ENCODE results near the gene OR4D2.
A peak's percentile ranks its signal among the peaks of the same experiment; 100 is the strongest.

OR4D2 gene

DNA sequence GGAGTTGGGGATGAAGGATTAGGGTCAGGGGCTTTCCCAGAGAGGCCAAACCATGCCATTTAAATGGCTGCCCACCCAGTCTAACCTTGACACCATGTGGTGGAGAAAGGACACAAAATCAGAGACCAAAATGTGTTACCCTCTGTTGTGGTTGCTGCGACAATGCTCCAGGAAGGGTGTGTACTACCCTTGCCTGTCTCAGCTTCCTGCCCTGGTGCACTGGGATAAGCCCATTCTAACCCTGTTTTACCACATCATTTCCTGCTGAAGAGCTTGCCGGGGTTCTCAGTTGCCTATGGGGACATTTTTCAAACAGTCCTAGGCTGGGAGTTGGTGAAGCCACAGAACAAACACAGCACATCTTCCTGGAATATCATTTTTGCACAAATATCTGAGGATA, 13.7 kb upstream of the OR4D2 start:
- no peak for DNase-seq (ENCODE audit: low read depth in 2 of 2)
- TF ChIP-seq, protein P1, sequence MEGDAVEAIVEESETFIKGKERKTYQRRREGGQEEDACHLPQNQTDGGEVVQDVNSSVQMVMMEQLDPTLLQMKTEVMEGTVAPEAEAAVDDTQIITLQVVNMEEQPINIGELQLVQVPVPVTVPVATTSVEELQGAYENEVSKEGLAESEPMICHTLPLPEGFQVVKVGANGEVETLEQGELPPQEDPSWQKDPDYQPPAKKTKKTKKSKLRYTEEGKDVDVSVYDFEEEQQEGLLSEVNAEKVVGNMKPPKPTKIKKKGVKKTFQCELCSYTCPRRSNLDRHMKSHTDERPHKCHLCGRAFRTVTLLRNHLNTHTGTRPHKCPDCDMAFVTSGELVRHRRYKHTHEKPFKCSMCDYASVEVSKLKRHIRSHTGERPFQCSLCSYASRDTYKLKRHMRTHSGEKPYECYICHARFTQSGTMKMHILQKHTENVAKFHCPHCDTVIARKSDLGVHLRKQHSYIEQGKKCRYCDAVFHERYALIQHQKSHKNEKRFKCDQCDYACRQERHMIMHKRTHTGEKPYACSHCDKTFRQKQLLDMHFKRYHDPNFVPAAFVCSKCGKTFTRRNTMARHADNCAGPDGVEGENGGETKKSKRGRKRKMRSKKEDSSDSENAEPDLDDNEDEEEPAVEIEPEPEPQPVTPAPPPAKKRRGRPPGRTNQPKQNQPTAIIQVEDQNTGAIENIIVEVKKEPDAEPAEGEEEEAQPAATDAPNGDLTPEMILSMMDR (IDR thresholded peaks at IDR 0.05; ENCODE audit: low read depth, low read length): no peak
- H3K4me3 ChIP-seq (replicated peaks in 1 of 2; ENCODE audit: low read depth in 2 of 2, low read length in 2 of 2): no peak overlapping the region

DNA sequence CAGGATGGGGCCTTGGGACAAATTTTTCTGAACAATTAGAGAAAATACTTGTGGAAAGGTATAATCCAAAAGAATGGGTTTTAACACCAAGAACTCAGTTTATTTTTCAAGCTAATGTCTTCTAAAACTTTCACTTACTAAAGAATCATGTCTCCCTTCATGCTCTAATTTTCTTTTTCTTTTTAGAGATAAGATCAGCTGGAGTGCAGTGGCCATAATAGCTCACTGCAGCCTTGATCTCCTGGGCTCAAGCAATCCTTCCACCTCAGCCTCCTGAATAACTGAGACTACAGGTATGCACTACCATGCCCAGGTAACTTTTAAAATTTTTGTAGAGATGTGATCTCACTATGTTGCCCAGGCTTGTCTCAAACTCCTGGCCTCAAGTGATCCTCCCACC, 13.1 kb upstream of the OR4D2 start:
- TF ChIP-seq, protein P1 (IDR thresholded peaks at IDR 0.05; ENCODE audit: low read depth, low read length): no peak
- no peak for DNase-seq (ENCODE audit: low read depth in 2 of 2)
- no peak overlapping the region for H3K4me3 ChIP-seq (replicated peaks in 1 of 2; ENCODE audit: low read depth in 2 of 2, low read length in 2 of 2)

DNA sequence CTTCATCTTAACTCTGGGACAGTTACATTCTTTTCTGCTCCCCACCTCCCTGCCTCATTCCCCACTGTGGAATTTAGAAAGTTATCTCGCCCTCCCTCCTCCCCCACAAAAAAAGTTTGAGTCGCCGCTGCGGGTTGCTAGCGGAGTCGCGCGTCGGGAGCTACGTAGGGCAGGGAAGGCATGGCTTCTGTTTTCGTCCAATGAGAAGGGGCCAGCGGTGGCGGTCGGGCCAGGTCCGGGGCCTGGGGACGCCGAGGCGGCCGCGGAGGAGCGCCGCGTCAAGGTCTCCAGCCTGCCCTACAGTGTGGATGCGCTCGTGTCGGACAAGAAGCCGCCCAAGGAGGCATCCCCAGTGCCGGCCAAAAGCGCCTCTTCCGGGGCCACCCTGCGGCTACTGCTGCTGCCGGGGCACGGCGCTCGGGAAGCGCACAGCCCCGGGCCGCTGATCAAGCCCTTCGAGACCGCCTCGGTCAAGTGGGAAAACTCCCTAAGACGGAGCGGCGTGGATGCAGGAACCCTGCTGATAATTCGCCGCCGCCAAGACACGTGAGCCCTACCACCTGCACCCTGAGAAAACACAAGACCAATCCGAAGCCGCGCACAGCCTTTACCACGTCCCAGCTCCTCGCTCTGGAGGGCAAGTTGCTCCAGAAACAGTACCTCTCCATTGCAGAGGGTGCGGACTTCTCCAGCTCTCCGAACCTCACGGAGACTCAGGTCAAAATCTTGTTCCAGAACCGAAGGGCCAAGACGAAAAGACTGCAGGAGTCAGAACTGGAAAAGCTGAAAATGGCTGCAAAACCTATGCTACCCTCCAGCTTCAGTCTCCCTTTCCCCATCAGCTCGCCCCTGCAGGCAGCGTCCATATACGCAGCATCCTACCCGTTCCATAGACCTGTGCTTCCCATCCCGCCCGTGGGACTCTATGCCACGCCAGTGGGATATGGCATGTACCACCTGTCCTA, 9.7 kb upstream of the OR4D2 start:
- TF ChIP-seq, protein P1 (IDR thresholded peaks at IDR 0.05; ENCODE audit: low read depth, low read length): no peak
- peak overlapping the region in 1 of 2 donors; percentile 10 for H3K4me3 ChIP-seq (replicated peaks in 1 of 2; ENCODE audit: low read depth in 2 of 2, low read length in 2 of 2)

DNA sequence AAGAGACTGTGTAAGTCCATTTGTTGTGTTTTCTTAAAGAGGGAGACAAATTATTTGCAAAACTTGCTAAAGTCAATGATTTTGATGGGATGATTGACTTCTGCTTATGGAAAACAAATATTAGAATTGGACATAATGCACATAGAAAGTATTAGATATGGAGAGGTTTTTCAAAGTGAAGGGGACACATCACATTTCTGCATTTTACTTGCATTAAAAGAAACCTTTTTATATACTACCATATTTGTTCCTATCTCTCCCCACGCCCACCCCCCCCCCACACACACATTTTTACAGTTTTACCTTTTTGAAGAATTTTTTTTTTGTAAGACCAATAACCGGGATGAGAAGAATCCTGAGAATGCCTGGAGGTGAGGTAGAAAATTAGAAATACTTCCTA, 8.6 kb upstream of the OR4D2 start:
- no peak for DNase-seq (ENCODE audit: low read depth in 2 of 2)
- TF ChIP-seq, protein P1 (IDR thresholded peaks at IDR 0.05; ENCODE audit: low read depth, low read length): no peak
- H3K4me3 ChIP-seq (replicated peaks in 1 of 2; ENCODE audit: low read depth in 2 of 2, low read length in 2 of 2): no peak overlapping the region

More for the DNA sequence above, 9.7 kb upstream of the OR4D2 start:
- DNase-seq (ENCODE audit: low read depth in 2 of 2): peak; percentile 2 to 3

DNA sequence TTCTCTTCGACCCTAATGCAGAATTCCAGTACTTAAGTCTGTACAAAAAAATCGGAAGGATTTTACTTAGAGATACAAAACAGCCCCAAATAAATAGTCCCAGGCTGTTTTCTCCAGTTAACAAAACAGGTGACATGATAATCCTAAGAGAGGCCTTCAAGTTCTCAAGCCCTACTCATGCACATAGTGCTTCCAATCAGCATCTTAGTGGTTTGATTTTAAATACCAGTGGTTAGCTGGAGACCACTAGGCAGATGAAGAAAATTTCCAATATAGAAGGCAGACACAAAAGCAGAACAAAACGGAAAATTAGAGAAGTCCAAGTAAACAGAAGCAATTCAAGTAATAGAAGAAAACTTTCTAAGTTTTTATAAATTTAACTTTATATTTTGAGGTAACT, 5.2 kb upstream of the OR4D2 start:
- TF ChIP-seq, protein P1 (IDR thresholded peaks at IDR 0.05; ENCODE audit: low read depth, low read length): no peak
- H3K4me3 ChIP-seq (replicated peaks in 1 of 2; ENCODE audit: low read depth in 2 of 2, low read length in 2 of 2): no peak overlapping the region
- no peak for DNase-seq (ENCODE audit: low read depth in 2 of 2)

DNA sequence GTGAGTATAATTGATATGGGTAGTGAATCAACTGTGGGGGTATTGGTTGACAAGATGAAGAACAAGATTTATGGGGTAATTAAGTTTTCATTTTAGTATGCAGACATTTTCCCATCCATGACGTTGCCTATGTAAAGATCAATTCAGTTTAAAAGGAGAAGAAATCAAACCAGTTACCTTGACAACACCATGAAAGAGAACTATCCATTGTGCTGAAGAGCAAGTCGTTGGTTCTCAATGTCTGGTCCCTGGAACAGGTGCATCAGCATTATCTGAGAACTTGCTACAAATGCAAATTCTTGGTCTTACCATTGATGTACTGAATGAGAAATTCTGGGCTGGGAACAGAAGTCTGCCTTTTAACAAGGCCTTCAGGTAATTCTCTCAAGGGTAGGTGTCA, 801 bp upstream of the OR4D2 start:
- TF ChIP-seq, protein P1 (IDR thresholded peaks at IDR 0.05; ENCODE audit: low read depth, low read length): no peak
- no peak overlapping the region for H3K4me3 ChIP-seq (replicated peaks in 1 of 2; ENCODE audit: low read depth in 2 of 2, low read length in 2 of 2)
- DNase-seq (ENCODE audit: low read depth in 2 of 2): no peak

All from cardiac fibroblast (primary cell).